Measurements from ENCODE around the gene GK.
"Not testable (repeated sequence)": the region's sequence is repeated elsewhere in the genome, so short reads cannot be mapped to it uniquely, and the experiment has no call there.

GK gene

DNA sequence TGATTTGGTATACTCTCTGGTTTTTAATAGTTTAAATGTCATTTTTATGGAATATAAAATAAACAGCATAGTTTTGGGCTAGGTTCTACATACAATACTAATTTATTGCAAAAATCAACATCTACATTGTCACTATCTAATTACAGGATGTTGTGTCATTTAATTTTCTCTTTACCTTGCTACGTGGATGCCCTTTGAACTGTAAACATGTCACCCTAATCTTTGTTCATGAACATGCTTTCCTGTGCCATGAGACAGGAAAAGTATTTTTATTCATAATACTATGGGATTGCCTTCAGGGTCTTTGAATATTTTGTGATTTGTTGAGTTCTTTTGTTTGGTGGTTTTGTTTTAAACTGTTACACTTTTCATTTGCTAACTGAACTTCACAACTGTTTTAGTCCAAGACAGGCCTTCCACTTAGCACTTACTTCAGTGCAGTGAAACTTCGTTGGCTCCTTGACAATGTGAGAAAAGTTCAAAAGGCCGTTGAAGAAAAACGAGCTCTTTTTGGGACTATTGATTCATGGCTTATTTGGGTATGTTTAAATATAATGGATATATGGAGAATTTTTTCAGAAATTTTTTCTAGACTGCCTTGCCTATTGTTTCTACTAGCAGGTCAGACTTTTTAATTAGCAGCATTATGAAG is 40.9 kb downstream of the GK start:
- in situ Hi-C loops (cut with MboI; ENCODE audit: low sequenced_read_pairs) = no loop called here

DNA sequence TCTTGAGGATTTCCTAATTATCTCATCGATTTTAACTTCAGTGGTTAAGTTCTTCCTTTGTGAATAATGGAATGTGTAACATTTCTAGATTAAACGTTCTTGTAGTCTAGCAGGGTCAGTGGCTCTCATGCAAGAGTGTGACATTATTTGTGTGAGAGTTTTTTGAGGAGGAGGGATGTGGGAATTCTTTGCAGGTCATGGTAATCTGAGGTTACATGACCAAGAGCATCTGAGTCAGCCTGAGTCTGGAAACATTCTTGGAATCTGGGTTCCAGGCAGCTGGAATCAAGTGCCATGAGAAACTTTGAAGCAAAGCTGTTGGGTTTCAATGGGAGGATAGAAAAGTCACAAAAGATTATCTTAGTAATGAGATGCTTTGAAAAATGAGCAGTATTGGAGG is 49.5 kb downstream of the GK start:
- in situ Hi-C loops (cut with MboI; ENCODE audit: low sequenced_read_pairs) = no loop called here

DNA sequence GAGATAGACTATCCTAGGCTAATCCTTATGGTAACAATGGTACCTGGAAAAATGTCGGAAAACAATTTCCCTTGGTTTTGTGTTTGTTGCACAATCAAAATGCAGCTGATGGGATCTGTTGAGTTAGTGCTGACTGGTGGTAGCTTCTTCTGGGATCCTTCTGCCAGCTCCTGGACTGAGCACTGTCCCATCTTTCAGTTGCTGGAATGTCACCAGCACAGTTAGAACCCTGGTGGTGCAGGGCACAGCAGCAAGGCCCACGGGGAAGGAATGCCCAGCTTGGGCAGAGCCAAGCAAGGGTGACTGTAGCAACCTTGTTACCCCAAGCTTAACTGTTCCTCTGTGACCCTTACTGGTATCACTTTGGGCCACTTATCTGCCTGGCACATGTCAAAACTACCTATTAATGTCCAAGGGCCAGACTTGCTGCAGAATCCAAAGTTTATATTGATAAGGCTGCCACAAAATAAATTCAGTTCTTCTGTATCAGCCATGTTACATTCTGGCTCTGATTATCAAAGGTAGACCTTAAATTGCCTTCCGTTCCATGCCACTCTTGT is 53.1 kb downstream of the GK start:
- in situ Hi-C loops (cut with MboI; ENCODE audit: low sequenced_read_pairs) = no loop called here

DNA sequence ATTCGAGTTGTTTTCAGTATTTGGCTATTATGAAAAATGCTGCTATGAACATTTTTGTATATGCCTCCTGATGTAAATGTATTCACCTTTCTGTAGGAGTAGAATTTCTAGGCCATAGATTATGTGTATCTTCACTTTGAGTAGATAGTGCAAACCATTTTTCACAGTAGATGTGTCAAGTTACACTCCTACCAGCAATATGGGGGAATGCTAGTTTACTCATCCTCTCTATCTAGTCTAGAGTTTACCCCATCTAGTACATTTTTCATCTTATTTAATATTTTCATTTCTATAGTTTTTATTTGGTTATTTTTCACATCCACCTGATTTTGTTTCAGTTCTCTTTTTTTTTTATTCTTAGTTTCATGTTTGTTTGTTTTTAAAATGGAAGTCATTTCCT is 59.0 kb downstream of the GK start:
- in situ Hi-C loops (cut with MboI; ENCODE audit: low sequenced_read_pairs) = no loop called here

DNA sequence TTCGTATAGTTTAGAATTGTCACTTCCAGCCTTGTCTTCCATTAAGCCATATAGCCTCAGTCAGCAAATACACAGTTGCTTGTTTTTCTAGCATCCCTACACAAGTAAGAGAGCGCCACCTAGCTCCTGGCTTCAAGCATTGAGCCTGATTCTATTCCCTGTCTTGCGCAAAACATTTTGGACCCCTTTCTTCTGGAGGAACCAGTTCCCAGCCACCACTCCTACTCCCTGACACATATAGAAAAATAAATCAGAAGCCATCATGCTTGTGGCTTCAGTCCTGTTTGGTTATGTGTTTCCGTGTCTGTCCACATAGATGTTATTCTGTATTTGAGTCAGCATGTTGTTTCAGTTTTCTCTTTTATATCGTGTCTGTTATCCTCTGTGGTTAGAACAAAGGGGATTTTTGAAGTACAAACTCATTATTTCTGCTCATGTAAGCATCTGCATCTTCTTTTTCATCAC is 59.9 kb downstream of the GK start:
- in situ Hi-C loops (cut with MboI; ENCODE audit: low sequenced_read_pairs) = no loop called here

DNA sequence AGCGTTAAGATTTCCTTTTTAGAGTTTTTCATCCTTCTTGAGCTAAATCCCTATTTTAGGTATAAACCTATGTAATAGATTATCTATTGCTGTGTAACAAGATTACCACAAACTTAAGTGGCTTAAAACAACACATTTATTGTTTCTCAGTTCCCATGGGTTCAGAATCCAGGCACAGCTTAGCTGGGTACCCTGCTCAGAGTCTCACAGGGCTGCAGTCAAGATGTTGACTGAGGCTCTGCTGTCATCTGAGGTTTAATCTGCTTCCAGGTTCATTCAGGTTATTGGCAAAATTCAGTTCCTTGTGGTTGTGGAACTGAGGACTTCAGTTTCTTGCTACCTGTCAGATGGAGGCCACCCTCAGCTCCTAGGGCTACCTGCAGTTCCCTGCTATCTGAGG is 60.9 kb downstream of the GK start:
- in situ Hi-C loops (cut with MboI; ENCODE audit: low sequenced_read_pairs) = no loop called here

DNA sequence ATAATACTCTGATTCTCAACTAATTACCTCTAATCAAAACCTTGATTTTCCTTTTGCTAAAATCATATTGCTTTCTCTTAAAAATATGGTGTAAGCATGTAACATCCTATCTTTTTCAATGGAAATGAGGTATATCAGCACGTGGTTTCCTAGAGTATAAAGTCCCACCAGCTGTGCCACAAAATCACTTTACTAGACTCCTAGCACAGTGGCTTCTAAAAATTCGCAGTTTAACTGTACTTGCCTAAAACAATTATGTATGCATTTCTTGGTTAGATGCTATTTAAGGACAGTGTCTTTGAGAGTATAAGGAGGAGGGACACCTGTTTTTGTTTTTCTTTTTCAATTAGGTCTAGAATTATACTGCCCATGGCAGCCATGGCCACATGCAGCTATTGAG is 62.8 kb downstream of the GK start:
- in situ Hi-C loops (cut with MboI; ENCODE audit: low sequenced_read_pairs) = no loop called here

DNA sequence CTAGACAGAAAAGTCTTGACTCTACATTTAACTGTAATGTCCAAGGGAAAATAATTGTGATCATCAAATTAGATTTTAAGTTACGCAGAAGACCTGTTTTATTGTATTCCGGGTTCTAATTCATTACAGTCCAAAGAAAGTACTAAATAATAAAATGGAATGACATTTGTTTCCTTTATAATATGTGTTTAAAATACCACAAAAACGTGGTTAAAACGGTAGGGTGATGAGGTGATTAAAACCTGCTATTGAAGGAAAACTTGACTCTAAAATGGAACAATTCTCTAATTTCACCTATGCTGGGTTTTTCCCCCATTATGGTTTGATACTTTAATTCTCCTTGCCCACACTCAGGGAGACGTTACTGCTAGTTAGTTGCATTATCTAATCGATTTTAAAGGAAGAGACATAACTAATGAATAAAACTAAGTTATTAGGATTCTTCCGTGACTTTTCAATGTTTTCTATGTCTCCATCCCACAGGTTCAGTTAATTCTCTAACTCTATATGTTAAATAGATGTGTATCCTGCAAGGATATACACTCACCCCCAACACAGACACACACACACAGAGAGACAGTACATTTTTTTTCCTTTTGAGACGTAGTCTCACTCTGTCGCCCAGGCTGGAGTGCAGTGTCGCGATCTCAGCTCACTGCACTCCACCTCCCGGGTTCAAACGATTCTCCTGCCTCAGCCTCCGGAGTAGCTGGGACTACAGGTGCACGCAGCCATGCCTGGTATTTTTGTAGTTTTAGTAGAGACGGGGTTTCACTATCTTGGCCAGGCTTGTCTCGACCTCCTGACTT is 80.8 kb downstream of the GK start:
- in situ Hi-C loops (cut with MboI; ENCODE audit: low sequenced_read_pairs) = no loop called here

DNA sequence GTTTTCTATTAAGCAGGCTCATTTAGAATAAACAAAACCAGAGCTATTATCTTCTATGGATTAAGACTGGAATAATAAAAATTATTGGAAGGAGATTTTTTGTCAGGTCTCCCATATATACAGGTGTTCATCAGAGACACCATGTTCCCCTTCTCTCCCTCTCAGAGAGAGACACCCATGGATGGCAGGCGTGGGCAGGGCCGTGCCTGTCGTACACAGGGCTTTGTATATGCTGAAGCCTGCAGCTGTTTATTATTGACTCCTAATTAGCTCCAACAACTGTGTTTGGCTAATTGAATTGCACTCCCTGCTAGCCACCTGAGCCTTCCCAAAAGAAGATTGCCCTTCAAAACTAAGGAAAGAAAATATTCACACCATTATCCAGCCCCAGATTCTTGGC is 81.6 kb downstream of the GK start:
- in situ Hi-C loops (cut with MboI; ENCODE audit: low sequenced_read_pairs) = no loop called here

DNA sequence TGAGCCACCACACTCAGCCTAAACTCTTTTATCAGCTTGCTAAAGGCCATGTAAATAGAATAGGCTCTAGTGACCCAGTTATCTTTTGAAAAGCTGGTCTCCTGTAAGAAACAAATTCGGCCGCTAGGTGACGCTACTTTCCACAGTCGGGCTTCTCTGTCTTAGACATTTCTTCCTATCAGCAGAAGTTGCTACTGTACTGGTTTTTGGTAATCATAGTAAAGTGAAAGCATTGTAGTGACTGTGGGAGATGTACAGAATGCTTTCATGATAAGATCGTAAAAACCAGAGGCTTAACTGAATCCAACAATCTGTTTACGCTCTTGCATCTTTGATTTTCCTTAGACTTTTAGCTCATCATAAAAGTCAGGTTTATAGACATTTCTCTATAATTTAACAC is 82.6 kb downstream of the GK start:
- in situ Hi-C loops (cut with MboI; ENCODE audit: low sequenced_read_pairs) = no loop called here

DNA sequence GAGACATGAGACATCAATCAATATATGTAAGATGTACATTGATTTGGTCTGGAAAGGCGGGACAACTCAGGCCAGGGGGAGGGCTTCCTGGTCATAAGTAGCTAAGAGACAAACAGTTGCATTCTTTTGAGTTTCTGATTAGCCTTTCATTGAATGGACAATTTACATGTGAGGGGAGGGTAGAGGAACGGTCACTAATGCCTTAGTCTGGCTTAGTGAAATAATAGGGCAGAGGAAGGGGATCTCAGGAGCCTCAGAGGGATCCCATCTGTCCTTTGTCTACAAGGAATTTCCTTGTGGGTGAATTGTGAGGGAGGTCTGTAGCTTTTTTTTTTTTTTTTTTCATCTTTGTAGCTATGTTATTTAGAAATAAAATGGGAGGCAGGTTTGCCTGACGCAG is 88.3 kb downstream of the GK start:
- in situ Hi-C loops (cut with MboI; ENCODE audit: low sequenced_read_pairs) = no loop called here

DNA sequence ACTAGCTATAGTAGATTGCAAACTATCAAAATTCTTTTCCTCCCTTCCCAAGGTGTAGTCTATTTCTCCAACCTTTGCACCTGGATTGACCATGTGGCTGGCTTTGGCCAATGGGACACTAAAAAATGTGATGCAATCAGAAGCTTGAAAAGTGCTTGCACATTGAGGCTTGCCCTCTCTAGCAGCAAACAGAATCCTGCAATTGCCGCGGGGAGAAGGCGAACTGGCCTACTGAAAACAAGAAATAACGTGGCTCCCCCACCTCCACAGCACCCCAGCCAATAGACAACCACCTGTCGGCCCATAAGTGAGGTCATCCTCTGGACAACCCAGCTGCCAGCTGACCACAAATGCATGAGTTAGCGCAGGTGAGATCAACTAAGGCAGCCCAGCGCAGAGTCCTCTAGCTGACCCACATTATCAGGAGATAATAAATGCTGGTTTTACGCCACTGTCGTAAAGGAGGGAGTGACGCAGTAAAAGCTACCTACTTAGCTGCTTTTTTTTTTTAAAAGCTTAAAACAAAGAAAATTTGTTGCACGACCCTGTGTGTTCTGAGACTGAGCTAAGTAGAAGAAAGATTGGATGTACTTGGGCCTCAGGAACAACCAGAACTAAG is 95.2 kb downstream of the GK start:
- in situ Hi-C loops (cut with MboI; ENCODE audit: low sequenced_read_pairs) = no loop called here

DNA sequence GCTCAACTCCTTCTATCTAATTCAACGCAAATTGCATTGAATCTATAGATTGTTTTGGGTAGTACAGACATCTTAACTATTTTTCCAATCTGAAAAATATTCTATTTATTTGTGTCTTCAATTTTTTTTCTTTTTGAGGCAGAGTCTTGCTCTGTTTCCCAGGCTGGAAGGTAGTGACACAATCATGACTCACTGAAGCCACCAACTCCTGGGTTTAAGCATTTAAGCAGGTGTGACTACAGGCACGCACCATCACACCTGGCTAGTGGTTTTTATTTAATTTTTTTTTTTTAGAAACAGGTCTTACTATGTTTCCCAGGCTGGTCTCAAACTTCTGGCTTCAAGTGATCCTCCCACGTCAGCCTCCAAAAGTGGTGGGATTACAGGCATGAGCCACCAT is 98.3 kb downstream of the GK start:
- in situ Hi-C loops (cut with MboI; ENCODE audit: low sequenced_read_pairs) = no loop called here

DNA sequence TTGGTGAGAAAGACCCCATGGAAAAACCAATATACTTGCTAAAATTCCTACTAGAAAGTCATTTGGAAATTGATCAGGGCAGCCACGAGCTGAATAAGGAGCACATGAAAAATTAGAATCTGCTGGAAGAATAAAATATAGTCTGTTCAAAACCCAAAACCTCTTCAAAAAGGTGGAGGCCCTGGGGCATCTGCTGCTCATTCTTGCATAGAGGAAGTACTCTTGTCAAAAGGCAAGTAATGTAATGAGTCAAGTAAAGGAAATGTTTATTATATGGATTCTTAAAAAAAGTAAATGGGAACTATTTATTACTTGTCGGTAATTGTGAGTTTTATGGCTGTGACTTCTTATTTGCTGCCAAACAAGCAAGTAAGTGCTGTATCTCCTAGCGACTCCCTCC is 109.5 kb downstream of the GK start:
- in situ Hi-C loops (cut with MboI; ENCODE audit: low sequenced_read_pairs) = no loop called here

DNA sequence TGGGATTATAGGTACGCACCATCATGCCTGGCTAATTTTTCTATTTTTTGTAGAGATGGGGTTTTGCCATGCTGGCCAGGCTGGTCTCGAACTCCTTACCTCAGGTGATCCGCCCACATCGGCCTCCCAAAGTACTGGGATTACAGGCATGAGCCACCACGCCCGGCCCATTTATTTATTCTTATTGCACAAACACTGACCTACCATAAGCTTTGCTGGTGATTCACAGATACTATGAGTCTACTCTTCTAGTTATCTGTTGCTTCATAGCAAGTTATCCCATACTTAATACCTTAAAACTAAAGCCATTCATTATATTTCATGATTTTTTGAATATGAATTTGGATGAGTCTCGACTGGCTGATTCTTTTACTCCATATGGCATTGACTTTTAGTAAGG is 120.5 kb downstream of the GK start:
- in situ Hi-C loops (cut with MboI; ENCODE audit: low sequenced_read_pairs) = not testable (repeated sequence)

DNA sequence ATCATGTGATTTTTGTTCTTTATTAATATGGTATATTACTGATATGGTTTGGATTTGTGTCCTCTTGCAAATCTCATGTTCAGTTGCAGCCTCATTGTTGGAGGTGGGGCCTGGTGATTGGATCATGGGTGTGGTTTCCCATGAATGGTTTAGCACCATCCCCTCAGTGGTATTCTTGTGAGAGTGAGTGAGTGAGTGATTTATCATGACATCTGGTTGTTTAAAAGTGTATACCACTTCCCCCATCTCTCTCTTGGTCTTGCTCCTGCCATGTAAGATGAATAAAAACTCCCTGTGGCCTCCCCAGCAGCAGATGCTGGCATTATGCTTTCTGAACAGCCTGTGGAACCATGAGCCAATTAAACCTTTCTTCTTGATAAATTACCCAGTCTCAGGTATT is 124.4 kb downstream of the GK start:
- in situ Hi-C loops (cut with MboI; ENCODE audit: low sequenced_read_pairs) = no loop called here

DNA sequence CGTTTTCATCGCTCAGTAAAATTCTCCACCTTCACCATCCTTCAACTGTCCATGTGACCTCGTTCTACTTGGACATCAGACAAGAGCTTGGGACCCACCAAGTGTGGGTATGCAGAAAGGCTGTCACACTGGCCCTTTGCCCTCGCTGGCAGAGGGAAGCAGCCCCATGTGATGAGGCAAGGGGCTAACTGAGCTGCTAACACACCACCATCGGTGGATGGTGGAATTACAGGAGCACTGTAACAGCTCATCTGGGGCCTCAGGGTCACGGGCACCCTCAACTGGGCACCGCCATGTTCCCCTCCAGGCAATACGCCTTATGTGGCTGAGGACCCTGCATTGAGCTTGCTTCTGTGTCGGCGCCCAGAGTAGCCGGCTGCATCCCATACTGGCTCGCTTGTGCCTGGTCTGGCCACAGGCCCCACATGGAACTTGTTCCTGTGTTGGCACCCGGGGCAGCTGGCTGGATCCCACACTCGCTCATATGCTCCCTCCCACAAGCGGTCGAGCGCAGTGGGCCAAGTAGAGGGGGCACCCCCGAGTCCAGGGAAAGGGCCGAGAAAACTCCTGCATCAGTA is 126.3 kb downstream of the GK start:
- in situ Hi-C loops (cut with MboI; ENCODE audit: low sequenced_read_pairs) = no loop called here

Measured in HL-60/S4 treated with retinoic acid at 250 ng/mL for 4 days and 3 days (cell line).